IPS-NIHi11 (cell line): ENCODE results near the gene FH.

Experiments used
- DNase-seq: peaks from one replicate; pipeline ENCODE4 v3.0.0; 2012; ENCODE audit warnings: mixed read lengths, low spot score

Gene FH

GRCh38 chr1:241459186-241459802 lies 60.3 kb downstream of the FH start:
- no peak for DNase-seq

GRCh38 chr1:241457421-241457820 lies 62.1 kb downstream of the FH start:
- peak; percentile 19 for DNase-seq

- no peak for DNase-seq
Measured at GRCh38 chr1:241456743-241457142, 62.8 kb downstream of the FH start.

GRCh38 chr1:241453732-241454131 lies 65.8 kb downstream of the FH start:
- DNase-seq, result no peak

- no peak for DNase-seq
Measured at GRCh38 chr1:241451956-241452355, 67.6 kb downstream of the FH start.
